Glutamatergic neuron (in vitro differentiated cells): ENCODE data around the gene GJD4. TPM values are rescaled to one million over a fixed set of nuclear protein-coding genes. Genes with fewer than 3 reads are reported as not detected.

Experiments used
- DNase-seq: peaks from one replicate; pipeline ENCODE4 v3.0.0; 2022
- H3K27ac Mint-ChIP-seq: one replicate; pipeline ENCODE4 v1.8.0; 2020; ENCODE audit warnings: mild to moderate bottlenecking, mixed read lengths, inconsistent platforms; ENCODE audit not compliant: unreplicated experiment
- H3K27me3 Mint-ChIP-seq: one replicate; pipeline ENCODE4 v1.8.0; 2020; ENCODE audit warnings: mild to moderate bottlenecking, moderate library complexity, mixed read lengths, inconsistent platforms; ENCODE audit not compliant: unreplicated experiment
- H3K36me3 Mint-ChIP-seq: one replicate; pipeline ENCODE4 v1.8.0; 2020; ENCODE audit warnings: mild to moderate bottlenecking, mixed read lengths, inconsistent platforms; ENCODE audit not compliant: unreplicated experiment
- H3K4me1 Mint-ChIP-seq: one replicate; pipeline ENCODE4 v1.8.0; 2020; ENCODE audit warnings: mild to moderate bottlenecking, low read depth, mixed read lengths, inconsistent platforms; ENCODE audit not compliant: unreplicated experiment
- H3K4me3 Mint-ChIP-seq: one replicate; pipeline ENCODE4 v1.8.0; 2020; ENCODE audit warnings: mild to moderate bottlenecking, mixed read lengths, inconsistent platforms; ENCODE audit not compliant: unreplicated experiment
- H3K9me3 Mint-ChIP-seq: one replicate; pipeline ENCODE4 v1.8.0; 2020; ENCODE audit warnings: mild to moderate bottlenecking, moderate library complexity, mixed read lengths, inconsistent platforms; ENCODE audit not compliant: unreplicated experiment
- total RNA-seq: library from RNA; stranded (reverse); fragmentation: NEBNext Ultra II Directional; extraction: Animal tissue kit (Norgen Biotek cat#: 25700); gene quantifications from one replicate; pipeline ENCODE4 v1.2.1, GENCODE V29; 2021; ENCODE audit not compliant: unreplicated experiment
- TF ChIP-seq, protein P1 (sequence below): fragments of 200-600 bp; sonication (generic); IDR thresholded peaks from one replicate; pipeline ENCODE4 v1.5.0; 2021; ENCODE audit not compliant: partially characterized antibody, unreplicated experiment

The GJD4 gene
- total RNA-seq, 1 donor from 2014 or later = not detected

DNA sequence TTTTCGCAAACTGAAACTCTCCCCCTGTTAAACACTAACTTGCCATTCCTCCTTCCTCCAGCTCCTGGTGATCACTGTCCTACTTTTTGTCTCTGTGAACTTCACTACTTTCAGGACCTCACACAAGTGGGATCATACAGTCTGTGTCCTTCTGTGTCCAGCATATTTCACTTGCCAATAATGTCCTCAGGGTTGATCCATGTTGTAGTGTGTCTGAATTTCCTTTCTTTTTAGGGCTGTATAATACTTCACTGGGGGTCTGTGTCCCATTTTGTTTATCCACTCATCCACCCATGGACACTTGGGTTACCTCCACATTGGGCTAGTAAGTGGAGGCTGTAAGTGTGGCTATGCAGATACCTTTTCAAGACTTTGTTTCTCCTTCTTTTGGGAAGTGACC is 42.7 kb upstream of the GJD4 start:
- TF ChIP-seq, protein P1, sequence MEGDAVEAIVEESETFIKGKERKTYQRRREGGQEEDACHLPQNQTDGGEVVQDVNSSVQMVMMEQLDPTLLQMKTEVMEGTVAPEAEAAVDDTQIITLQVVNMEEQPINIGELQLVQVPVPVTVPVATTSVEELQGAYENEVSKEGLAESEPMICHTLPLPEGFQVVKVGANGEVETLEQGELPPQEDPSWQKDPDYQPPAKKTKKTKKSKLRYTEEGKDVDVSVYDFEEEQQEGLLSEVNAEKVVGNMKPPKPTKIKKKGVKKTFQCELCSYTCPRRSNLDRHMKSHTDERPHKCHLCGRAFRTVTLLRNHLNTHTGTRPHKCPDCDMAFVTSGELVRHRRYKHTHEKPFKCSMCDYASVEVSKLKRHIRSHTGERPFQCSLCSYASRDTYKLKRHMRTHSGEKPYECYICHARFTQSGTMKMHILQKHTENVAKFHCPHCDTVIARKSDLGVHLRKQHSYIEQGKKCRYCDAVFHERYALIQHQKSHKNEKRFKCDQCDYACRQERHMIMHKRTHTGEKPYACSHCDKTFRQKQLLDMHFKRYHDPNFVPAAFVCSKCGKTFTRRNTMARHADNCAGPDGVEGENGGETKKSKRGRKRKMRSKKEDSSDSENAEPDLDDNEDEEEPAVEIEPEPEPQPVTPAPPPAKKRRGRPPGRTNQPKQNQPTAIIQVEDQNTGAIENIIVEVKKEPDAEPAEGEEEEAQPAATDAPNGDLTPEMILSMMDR = no peak
- peaks cover 22% of the 10 kb centered on the region for H3K9me3 Mint-ChIP-seq
- peaks cover 32% of the 10 kb centered on the region for H3K4me1 Mint-ChIP-seq
- peaks cover 10% of the 10 kb centered on the region for H3K36me3 Mint-ChIP-seq
- no peak overlapping the region for H3K4me3 Mint-ChIP-seq
- peaks cover 19% of the 10 kb centered on the region for H3K27me3 Mint-ChIP-seq
- H3K27ac Mint-ChIP-seq = peak overlapping the region; percentile 20
- no peak for DNase-seq

DNA sequence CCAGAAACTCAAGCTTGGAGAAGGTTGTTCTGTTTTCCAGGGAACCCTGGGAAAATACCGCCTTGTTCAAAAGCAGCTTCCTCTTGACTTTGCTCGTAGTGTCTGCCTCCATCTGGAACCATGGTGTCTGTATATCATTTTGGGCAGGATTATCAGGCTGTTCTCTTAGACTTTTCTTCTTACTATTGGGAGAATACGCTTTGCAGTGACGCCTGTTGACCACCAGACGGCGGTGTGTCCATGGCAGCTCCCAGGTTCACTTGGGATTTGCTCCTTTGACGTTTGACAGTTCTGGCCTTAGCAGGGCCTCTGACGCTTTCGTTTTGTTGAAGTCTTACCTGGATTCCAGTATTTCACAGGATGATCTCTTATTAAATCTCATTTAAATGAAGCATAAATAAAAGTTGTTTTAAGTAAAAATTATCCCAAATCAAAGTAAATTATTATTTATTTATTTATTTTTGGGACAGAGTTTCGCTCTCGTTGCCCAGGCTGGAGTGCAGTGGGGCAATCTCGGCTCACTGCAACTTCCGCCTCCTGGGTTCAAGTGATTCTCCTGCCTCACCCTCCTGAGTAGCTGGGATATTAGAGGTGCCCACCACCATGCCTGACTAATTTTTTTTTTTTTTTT is 41.8 kb upstream of the GJD4 start:
- H3K27me3 Mint-ChIP-seq = peaks cover 18% of the 10 kb centered on the region
- H3K4me1 Mint-ChIP-seq = peaks cover 26% of the 10 kb centered on the region
- TF ChIP-seq, protein P1 = peak; percentile 100

DNA sequence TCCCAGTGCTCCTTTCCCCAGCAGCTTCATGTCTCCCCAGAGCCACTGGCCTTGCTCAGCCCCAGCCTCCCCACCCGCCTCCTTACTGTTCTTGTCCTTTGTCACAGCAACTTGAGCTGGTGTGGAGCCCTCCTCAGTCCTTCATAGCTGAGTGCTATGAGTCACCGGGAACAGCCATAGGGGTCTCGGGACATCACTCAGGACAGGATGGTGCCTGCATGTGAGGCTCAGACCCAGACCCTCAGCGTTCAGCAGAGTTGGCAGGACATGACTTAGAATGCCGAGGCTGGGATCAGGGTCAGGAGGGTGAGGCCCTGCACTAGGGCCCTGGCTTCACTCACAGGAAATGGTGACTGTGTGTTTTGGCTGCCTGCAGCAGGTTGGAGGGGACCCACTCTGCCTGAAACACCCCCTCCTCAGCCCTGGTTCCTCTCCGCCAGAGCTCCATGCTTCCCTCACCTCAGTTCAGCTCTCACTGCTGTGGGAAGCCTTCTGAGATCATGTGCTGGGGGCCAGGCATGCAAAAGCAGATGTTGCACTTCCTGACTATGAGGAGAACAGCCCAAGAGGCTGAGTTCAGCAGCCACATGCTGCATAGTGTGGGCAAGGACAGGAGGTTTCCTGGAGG is 40.7 kb upstream of the GJD4 start:
- Mint-ChIP-seq H3K4me1 (peaks cover 18% of the 10 kb centered on the region), H3K27me3 (peaks cover 14% of the 10 kb centered on the region), H3K27ac (peak overlapping the region; percentile 28), H3K36me3 (peaks cover 10% of the 10 kb centered on the region), H3K9me3 (peaks cover 22% of the 10 kb centered on the region), H3K4me3 (no peak overlapping the region)
- TF ChIP-seq, protein P1 = no peak
- DNase-seq = no peak

More for the DNA sequence above, 41.8 kb upstream of the GJD4 start:
- Mint-ChIP-seq H3K4me3 (no peak overlapping the region), H3K27ac (no peak overlapping the region), H3K36me3 (peaks cover 10% of the 10 kb centered on the region), H3K9me3 (peaks cover 24% of the 10 kb centered on the region)
- DNase-seq = peak; percentile 70

DNA sequence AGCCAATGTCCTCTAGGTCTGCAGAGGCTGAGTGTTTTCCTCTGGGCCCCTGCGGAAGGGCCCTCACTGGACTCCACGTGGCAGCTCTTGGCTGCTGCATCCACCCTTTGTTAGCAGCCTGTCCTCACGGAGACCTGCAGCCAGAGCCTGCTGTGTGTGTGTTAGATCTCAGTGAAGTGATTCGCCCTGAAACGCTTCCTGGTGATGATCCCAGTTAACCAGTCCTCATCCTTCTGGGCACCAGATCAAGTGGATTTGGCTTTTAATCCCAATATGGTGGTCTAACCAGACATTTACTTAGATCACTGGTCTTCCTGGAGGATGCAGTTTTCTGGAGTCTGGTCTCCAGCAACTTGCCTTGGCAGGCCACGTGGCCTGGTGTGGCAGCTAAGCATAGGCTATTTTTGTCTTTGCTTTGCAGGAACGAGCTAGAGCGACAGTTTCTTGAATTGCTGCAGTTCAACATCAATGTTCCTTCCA is 39.5 kb upstream of the GJD4 start:
- Mint-ChIP-seq H3K27ac (no peak overlapping the region), H3K4me1 (peaks cover 11% of the 10 kb centered on the region), H3K36me3 (peaks cover 10% of the 10 kb centered on the region), H3K4me3 (no peak overlapping the region), H3K9me3 (peaks cover 20% of the 10 kb centered on the region), H3K27me3 (peaks cover 11% of the 10 kb centered on the region)
- DNase-seq = no peak
- TF ChIP-seq, protein P1 = no peak

DNA sequence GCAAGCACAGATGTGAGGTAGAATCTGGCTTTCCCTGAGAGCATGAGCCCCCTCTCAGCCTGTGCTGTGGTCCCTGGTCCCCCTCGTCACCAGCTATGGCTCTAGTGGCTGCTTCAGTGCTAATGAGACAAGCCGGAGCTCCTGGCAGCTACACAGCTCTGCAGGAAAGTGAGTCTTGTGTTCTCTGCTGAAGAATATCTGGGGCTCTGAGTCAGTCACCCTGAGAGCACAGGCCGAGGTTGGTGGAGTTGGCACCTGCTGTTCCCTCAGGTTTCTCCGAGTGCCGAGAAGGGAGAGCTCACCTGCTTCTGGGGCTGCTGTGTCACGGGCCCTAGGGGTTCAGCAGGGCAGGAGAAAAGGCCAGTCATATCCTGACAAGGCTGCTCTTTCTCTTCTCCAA is 37.2 kb upstream of the GJD4 start:
- H3K27ac Mint-ChIP-seq = no peak overlapping the region
- H3K36me3 Mint-ChIP-seq = peaks cover 6% of the 10 kb centered on the region

More for the DNA sequence above, 37.2 kb upstream of the GJD4 start:
- Mint-ChIP-seq H3K9me3 (peaks cover 19% of the 10 kb centered on the region), H3K4me1 (peaks cover 11% of the 10 kb centered on the region), H3K4me3 (no peak overlapping the region), H3K27me3 (peaks cover 11% of the 10 kb centered on the region)
- TF ChIP-seq, protein P1 = no peak
- DNase-seq = no peak
